ENCODE measurements around the gene BASP1.

The BASP1 gene

GRCh38 chr5:17252543-17252942 lies 35.1 kb downstream of the BASP1 start:
- no peak overlapping the region for H4K8ac ChIP-seq (ENCODE audit: low read depth, low read length)
- H2AK5ac ChIP-seq (ENCODE audit: low read depth, low read length): no peak overlapping the region
- WGBS, 2 donors (ENCODE audit: extremely low coverage in 2 of 2, insufficient read length in 2 of 2, insufficient replicate concordance in 1 of 2): no CpG with 5 or more reads among the region's 1 CpG
- no peak overlapping the region for H3K4ac ChIP-seq (ENCODE audit: low read length)
- peaks cover 10 to 81% of the 10 kb centered on the region in 2 donors for H3K36me3 ChIP-seq (replicated peaks in 1 of 2; ENCODE audit: control insufficient read depth in 2 of 2, insufficient read depth in 2 of 2, low read length in 2 of 2)
- no peaks in the 10 kb centered on the region for H3K27me3 ChIP-seq (ENCODE audit: control insufficient read depth in 3 of 3, insufficient read depth in 3 of 3, low read depth in 1 of 3, low read length in 3 of 3)
- no peak overlapping the region for H3K18ac ChIP-seq (ENCODE audit: low read length)
- H2BK12ac ChIP-seq (ENCODE audit: low read length): no peak overlapping the region
- no peak overlapping the region for H3K4me2 ChIP-seq (ENCODE audit: insufficient read depth, low read length, poor library complexity, severe bottlenecking)
- peaks cover 0 to 15% of the 10 kb centered on the region in 2 donors for H3K9me3 ChIP-seq (replicated peaks in 1 of 2; ENCODE audit: control insufficient read depth in 2 of 2, insufficient read depth in 1 of 2, low read depth in 1 of 2, low read length in 2 of 2)
- no peak overlapping the region for H3K27ac ChIP-seq (replicated peaks; ENCODE audit: low read length)
- no peak for DNase-seq (ENCODE audit: low spot score)
- peaks cover 0 to 3% of the 10 kb centered on the region in 2 donors for H3K4me1 ChIP-seq (ENCODE audit: control insufficient read depth in 2 of 2, insufficient read depth in 1 of 2, low read depth in 1 of 2, low read length in 2 of 2)
- H2BK5ac ChIP-seq (ENCODE audit: low read length): no peak overlapping the region
- no peak overlapping the region for H3K14ac ChIP-seq (ENCODE audit: low read length)
- H2BK15ac ChIP-seq (ENCODE audit: low read length): no peak overlapping the region
- H4K91ac ChIP-seq (ENCODE audit: low read depth, low read length, poor library complexity): no peak overlapping the region
- no peak overlapping the region for H2BK120ac ChIP-seq (ENCODE audit: low read depth, low read length)
- peaks cover 8% of the 10 kb centered on the region for H3K79me1 ChIP-seq (ENCODE audit: low read depth, low read length)
- no peak overlapping the region for H2AFZ ChIP-seq (ENCODE audit: low read length)
- H3K9ac ChIP-seq (ENCODE audit: low read depth, low read length, poor library complexity): no peak overlapping the region
- no peak overlapping the region for H3K23ac ChIP-seq (ENCODE audit: low read depth, low read length, poor library complexity)
- no peak overlapping the region for H3K4me3 ChIP-seq (ENCODE audit: low read length in 2 of 2)

GRCh38 chr5:17255471-17256021 lies 38.1 kb downstream of the BASP1 start:
- no peak overlapping the region for H3K27ac ChIP-seq (replicated peaks; ENCODE audit: low read length)
- H3K9ac ChIP-seq (ENCODE audit: low read depth, low read length, poor library complexity): no peak overlapping the region
- H4K8ac ChIP-seq (ENCODE audit: low read depth, low read length): no peak overlapping the region
- H2AFZ ChIP-seq (ENCODE audit: low read length): no peak overlapping the region
- H3K36me3 ChIP-seq (replicated peaks in 1 of 2; ENCODE audit: control insufficient read depth in 2 of 2, insufficient read depth in 2 of 2, low read length in 2 of 2): peaks cover 6 to 87% of the 10 kb centered on the region in 2 donors
- H4K91ac ChIP-seq (ENCODE audit: low read depth, low read length, poor library complexity): no peak overlapping the region
- H3K9me3 ChIP-seq (replicated peaks in 1 of 2; ENCODE audit: control insufficient read depth in 2 of 2, insufficient read depth in 1 of 2, low read depth in 1 of 2, low read length in 2 of 2): peaks cover 4 to 34% of the 10 kb centered on the region in 2 donors
- peaks cover 5% of the 10 kb centered on the region for H3K79me1 ChIP-seq (ENCODE audit: low read depth, low read length)
- no peak overlapping the region for H3K4ac ChIP-seq (ENCODE audit: low read length)
- H3K4me1 ChIP-seq (ENCODE audit: control insufficient read depth in 2 of 2, insufficient read depth in 1 of 2, low read depth in 1 of 2, low read length in 2 of 2): peaks cover 0 to 3% of the 10 kb centered on the region in 2 donors
- no CpG with 5 or more reads among the region's 6 CpGs for WGBS, 2 donors (ENCODE audit: extremely low coverage in 2 of 2, insufficient read length in 2 of 2, insufficient replicate concordance in 1 of 2)
- H3K18ac ChIP-seq (ENCODE audit: low read length): no peak overlapping the region
- H3K27me3 ChIP-seq (ENCODE audit: control insufficient read depth in 3 of 3, insufficient read depth in 3 of 3, low read depth in 1 of 3, low read length in 3 of 3): no peaks in the 10 kb centered on the region
- DNase-seq (ENCODE audit: low spot score): no peak
- no peak overlapping the region for H3K14ac ChIP-seq (ENCODE audit: low read length)
- no peak overlapping the region for H3K4me3 ChIP-seq (ENCODE audit: low read length in 2 of 2)
- no peak overlapping the region for H2BK12ac ChIP-seq (ENCODE audit: low read length)
- H2BK15ac ChIP-seq (ENCODE audit: low read length): no peak overlapping the region
- H3K4me2 ChIP-seq (ENCODE audit: insufficient read depth, low read length, poor library complexity, severe bottlenecking): no peak overlapping the region
- no peak overlapping the region for H2AK5ac ChIP-seq (ENCODE audit: low read depth, low read length)
- no peak overlapping the region for H2BK120ac ChIP-seq (ENCODE audit: low read depth, low read length)
- no peak overlapping the region for H2BK5ac ChIP-seq (ENCODE audit: low read length)
- H3K23ac ChIP-seq (ENCODE audit: low read depth, low read length, poor library complexity): no peak overlapping the region

GRCh38 chr5:17256171-17256570 lies 38.7 kb downstream of the BASP1 start:
- no peak overlapping the region for H3K4me3 ChIP-seq (ENCODE audit: low read length in 2 of 2)
- H3K9ac ChIP-seq (ENCODE audit: low read depth, low read length, poor library complexity): no peak overlapping the region
- H3K9me3 ChIP-seq (replicated peaks in 1 of 2; ENCODE audit: control insufficient read depth in 2 of 2, insufficient read depth in 1 of 2, low read depth in 1 of 2, low read length in 2 of 2): peaks cover 4 to 37% of the 10 kb centered on the region in 2 donors
- H3K4me2 ChIP-seq (ENCODE audit: insufficient read depth, low read length, poor library complexity, severe bottlenecking): no peak overlapping the region
- no peak overlapping the region for H2BK5ac ChIP-seq (ENCODE audit: low read length)
- H2AK5ac ChIP-seq (ENCODE audit: low read depth, low read length): no peak overlapping the region
- H3K36me3 ChIP-seq (replicated peaks in 1 of 2; ENCODE audit: control insufficient read depth in 2 of 2, insufficient read depth in 2 of 2, low read length in 2 of 2): peaks cover 6 to 86% of the 10 kb centered on the region in 2 donors
- no peak overlapping the region for H2BK15ac ChIP-seq (ENCODE audit: low read length)
- no peak overlapping the region for H3K27ac ChIP-seq (replicated peaks; ENCODE audit: low read length)
- H2BK120ac ChIP-seq (ENCODE audit: low read depth, low read length): no peak overlapping the region
- no peaks in the 10 kb centered on the region for H3K27me3 ChIP-seq (ENCODE audit: control insufficient read depth in 3 of 3, insufficient read depth in 3 of 3, low read depth in 1 of 3, low read length in 3 of 3)
- H2AFZ ChIP-seq (ENCODE audit: low read length): no peak overlapping the region
- H3K14ac ChIP-seq (ENCODE audit: low read length): no peak overlapping the region
- H3K4ac ChIP-seq (ENCODE audit: low read length): no peak overlapping the region
- WGBS, 2 donors (ENCODE audit: extremely low coverage in 2 of 2, insufficient read length in 2 of 2, insufficient replicate concordance in 1 of 2): no CpG with 5 or more reads among the region's 3 CpGs
- H4K8ac ChIP-seq (ENCODE audit: low read depth, low read length): no peak overlapping the region
- DNase-seq (ENCODE audit: low spot score): no peak
- H2BK12ac ChIP-seq (ENCODE audit: low read length): no peak overlapping the region
- H4K91ac ChIP-seq (ENCODE audit: low read depth, low read length, poor library complexity): no peak overlapping the region
- H3K4me1 ChIP-seq (ENCODE audit: control insufficient read depth in 2 of 2, insufficient read depth in 1 of 2, low read depth in 1 of 2, low read length in 2 of 2): peaks cover 0 to 3% of the 10 kb centered on the region in 2 donors
- no peak overlapping the region for H3K18ac ChIP-seq (ENCODE audit: low read length)
- no peak overlapping the region for H3K23ac ChIP-seq (ENCODE audit: low read depth, low read length, poor library complexity)
- peaks cover 5% of the 10 kb centered on the region for H3K79me1 ChIP-seq (ENCODE audit: low read depth, low read length)

- H3K18ac ChIP-seq (ENCODE audit: low read length): no peak overlapping the region
- H3K4me3 ChIP-seq (ENCODE audit: low read length in 2 of 2): no peak overlapping the region
- peaks cover 0 to 3% of the 10 kb centered on the region in 2 donors for H3K4me1 ChIP-seq (ENCODE audit: control insufficient read depth in 2 of 2, insufficient read depth in 1 of 2, low read depth in 1 of 2, low read length in 2 of 2)
- H3K27me3 ChIP-seq (ENCODE audit: control insufficient read depth in 3 of 3, insufficient read depth in 3 of 3, low read depth in 1 of 3, low read length in 3 of 3): no peaks in the 10 kb centered on the region
- H4K8ac ChIP-seq (ENCODE audit: low read depth, low read length): no peak overlapping the region
- peaks cover 1% of the 10 kb centered on the region for H3K79me1 ChIP-seq (ENCODE audit: low read depth, low read length)
- no peak overlapping the region for H3K27ac ChIP-seq (replicated peaks; ENCODE audit: low read length)
- H4K91ac ChIP-seq (ENCODE audit: low read depth, low read length, poor library complexity): no peak overlapping the region
- H3K36me3 ChIP-seq (replicated peaks in 1 of 2; ENCODE audit: control insufficient read depth in 2 of 2, insufficient read depth in 2 of 2, low read length in 2 of 2): peaks cover 6 to 82% of the 10 kb centered on the region in 2 donors
- H3K4ac ChIP-seq (ENCODE audit: low read length): no peak overlapping the region
- no peak overlapping the region for H2AK5ac ChIP-seq (ENCODE audit: low read depth, low read length)
- H3K9me3 ChIP-seq (replicated peaks in 1 of 2; ENCODE audit: control insufficient read depth in 2 of 2, insufficient read depth in 1 of 2, low read depth in 1 of 2, low read length in 2 of 2): peaks cover 4 to 37% of the 10 kb centered on the region in 2 donors
- no peak for DNase-seq (ENCODE audit: low spot score)
- H2AFZ ChIP-seq (ENCODE audit: low read length): no peak overlapping the region
- H2BK12ac ChIP-seq (ENCODE audit: low read length): no peak overlapping the region
- no peak overlapping the region for H3K4me2 ChIP-seq (ENCODE audit: insufficient read depth, low read length, poor library complexity, severe bottlenecking)
- no peak overlapping the region for H2BK120ac ChIP-seq (ENCODE audit: low read depth, low read length)
- no peak overlapping the region for H2BK5ac ChIP-seq (ENCODE audit: low read length)
- no peak overlapping the region for H3K14ac ChIP-seq (ENCODE audit: low read length)
- no peak overlapping the region for H3K9ac ChIP-seq (ENCODE audit: low read depth, low read length, poor library complexity)
- no peak overlapping the region for H3K23ac ChIP-seq (ENCODE audit: low read depth, low read length, poor library complexity)
- no peak overlapping the region for H2BK15ac ChIP-seq (ENCODE audit: low read length)
Observed at GRCh38 chr5:17256839-17257238, 39.4 kb downstream of the BASP1 start.

All from neuronal stem cell (in vitro differentiated cells).